MM.1S (cell line): ENCODE results near the gene LNX2.
"Not testable (repeated sequence)": the region's sequence is repeated elsewhere in the genome, so short reads cannot be mapped to it uniquely, and the experiment has no call there.

Source experiments
- DNase-seq: peaks from one replicate; pipeline ENCODE4 v3.0.0-alpha.2; 2015
- H2AFZ ChIP-seq: fragments of 300-600 bp; sonication (generic); 2 replicates; pipeline ENCODE4 v1.6.0; 2016; ENCODE audit warnings: antibody characterized with exemption, low read length
- H3F3A ChIP-seq: fragments of 300-600 bp; sonication (generic); 2 replicates; pipeline ENCODE4 v1.6.1; 2016; ENCODE audit warnings: mild to moderate bottlenecking, antibody characterized with exemption, low read length, moderate library complexity, mixed read lengths; ENCODE audit not compliant: insufficient read depth
- H3K27ac ChIP-seq: fragments of 300-600 bp; sonication (generic); 2 replicates; pipeline ENCODE4 v1.5.1; 2016; ENCODE audit warnings: mild to moderate bottlenecking, low read length
- H3K27me3 ChIP-seq: fragments of 300-600 bp; sonication (generic); replicated peaks from 2 replicates; pipeline ENCODE4 v1.6.0; 2016; ENCODE audit warnings: low read length; ENCODE audit not compliant: insufficient read depth
- H3K36me3 ChIP-seq: fragments of 300-600 bp; sonication (generic); replicated peaks from 2 replicates; pipeline ENCODE4 v1.6.1; 2016; ENCODE audit warnings: mild to moderate bottlenecking, low read length, mixed read lengths; ENCODE audit not compliant: insufficient read depth
- H3K4me1 ChIP-seq: fragments of 300-600 bp; sonication (generic); 2 replicates; pipeline ENCODE4 v1.6.1; 2016; ENCODE audit warnings: low read length, mixed read lengths
- H3K4me2 ChIP-seq: fragments of 300-600 bp; sonication (generic); 2 replicates; pipeline ENCODE4 v1.6.0; 2016; ENCODE audit warnings: low read depth, low read length
- H3K4me3 ChIP-seq: fragments of 300-600 bp; sonication (generic); 2 replicates; pipeline ENCODE4 v1.5.1; 2016; ENCODE audit warnings: low read length, mixed read lengths
- H3K79me2 ChIP-seq: fragments of 300-600 bp; sonication (generic); 2 replicates; pipeline ENCODE4 v1.6.1; 2016; ENCODE audit warnings: mixed run types, low read length, mixed read lengths
- H3K9ac ChIP-seq: fragments of 300-600 bp; sonication (generic); 2 replicates; pipeline ENCODE4 v1.6.1; 2016; ENCODE audit warnings: low read length, mixed read lengths
- H3K9me2 ChIP-seq: fragments of 300-600 bp; sonication (generic); replicated peaks from 2 replicates; pipeline ENCODE4 v1.6.1; 2016; ENCODE audit warnings: mild to moderate bottlenecking, low read length, mixed read lengths; ENCODE audit not compliant: insufficient read depth
- H3K9me3 ChIP-seq: fragments of 300-600 bp; sonication (generic); replicated peaks from 2 replicates; pipeline ENCODE4 v1.6.1; 2016; ENCODE audit warnings: mild to moderate bottlenecking, low read length, mixed read lengths; ENCODE audit not compliant: insufficient read depth
- H4K20me1 ChIP-seq: fragments of 300-600 bp; sonication (generic); 2 replicates; pipeline ENCODE4 v1.6.1; 2016; ENCODE audit warnings: mild to moderate bottlenecking, low read length, moderate library complexity, mixed read lengths; ENCODE audit not compliant: insufficient read depth
- EZH2 ChIP-seq: fragments of 300-600 bp; sonication (generic); optimal IDR thresholded peaks from 2 replicates; pipeline ENCODE3; 2017; ENCODE audit warnings: low read depth, mild to moderate bottlenecking, antibody characterized with exemption, low read length, mixed read lengths
- EZH2phosphoT487 ChIP-seq: fragments of 300-600 bp; sonication (generic); IDR thresholded peaks from 2 replicates; pipeline ENCODE4 v1.6.1; 2018; ENCODE audit warnings: antibody characterized with exemption, low read length
- TF ChIP-seq, protein P1 (sequence below): fragments of 300-600 bp; sonication (generic); IDR thresholded peaks from 2 replicates; pipeline ENCODE4 v1.5.1; 2016; ENCODE audit warnings: antibody characterized with exemption, low read length, mixed read lengths

The LNX2 gene

GRCh38 chr13:27632648-27633047 is 12.3 kb upstream of the LNX2 start:
- DNase-seq = no peak
- H3K4me3 ChIP-seq = no peak overlapping the region
- H3K79me2 ChIP-seq = peaks cover 80% of the 10 kb centered on the region
- no peak overlapping the region for H3K27ac ChIP-seq
- H2AFZ ChIP-seq = no peak overlapping the region
- no peak overlapping the region for H3K9ac ChIP-seq
- H3K9me3 ChIP-seq = no peaks in the 10 kb centered on the region
- H3K27me3 ChIP-seq = no peaks in the 10 kb centered on the region
- TF ChIP-seq EZH2 = no peak
- TF ChIP-seq, protein P1, sequence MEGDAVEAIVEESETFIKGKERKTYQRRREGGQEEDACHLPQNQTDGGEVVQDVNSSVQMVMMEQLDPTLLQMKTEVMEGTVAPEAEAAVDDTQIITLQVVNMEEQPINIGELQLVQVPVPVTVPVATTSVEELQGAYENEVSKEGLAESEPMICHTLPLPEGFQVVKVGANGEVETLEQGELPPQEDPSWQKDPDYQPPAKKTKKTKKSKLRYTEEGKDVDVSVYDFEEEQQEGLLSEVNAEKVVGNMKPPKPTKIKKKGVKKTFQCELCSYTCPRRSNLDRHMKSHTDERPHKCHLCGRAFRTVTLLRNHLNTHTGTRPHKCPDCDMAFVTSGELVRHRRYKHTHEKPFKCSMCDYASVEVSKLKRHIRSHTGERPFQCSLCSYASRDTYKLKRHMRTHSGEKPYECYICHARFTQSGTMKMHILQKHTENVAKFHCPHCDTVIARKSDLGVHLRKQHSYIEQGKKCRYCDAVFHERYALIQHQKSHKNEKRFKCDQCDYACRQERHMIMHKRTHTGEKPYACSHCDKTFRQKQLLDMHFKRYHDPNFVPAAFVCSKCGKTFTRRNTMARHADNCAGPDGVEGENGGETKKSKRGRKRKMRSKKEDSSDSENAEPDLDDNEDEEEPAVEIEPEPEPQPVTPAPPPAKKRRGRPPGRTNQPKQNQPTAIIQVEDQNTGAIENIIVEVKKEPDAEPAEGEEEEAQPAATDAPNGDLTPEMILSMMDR = no peak
- no peak for TF ChIP-seq EZH2phosphoT487
- no peaks in the 10 kb centered on the region for H3F3A ChIP-seq
- no peaks in the 10 kb centered on the region for H3K4me1 ChIP-seq
- H3K9me2 ChIP-seq = no peaks in the 10 kb centered on the region
- H4K20me1 ChIP-seq = no peaks in the 10 kb centered on the region
- no peak overlapping the region for H3K4me2 ChIP-seq
- no peaks in the 10 kb centered on the region for H3K36me3 ChIP-seq

- Histone ChIP-seq H4K20me1 (no peaks in the 10 kb centered on the region), H3K9me2 (no peaks in the 10 kb centered on the region), H3F3A (no peaks in the 10 kb centered on the region), H3K9me3 (no peaks in the 10 kb centered on the region), H3K4me2 (no peak overlapping the region), H3K36me3 (no peaks in the 10 kb centered on the region), H3K4me3 (no peak overlapping the region), H2AFZ (no peak overlapping the region), H3K27me3 (no peaks in the 10 kb centered on the region), H3K79me2 (peaks cover 83% of the 10 kb centered on the region), H3K4me1 (no peaks in the 10 kb centered on the region), H3K9ac (no peak overlapping the region), H3K27ac (no peak overlapping the region)
- TF ChIP-seq, protein P1 = no peak
- no peak for TF ChIP-seq EZH2
- TF ChIP-seq EZH2phosphoT487 = no peak
- DNase-seq = no peak
These were observed 11.9 kb upstream of the LNX2 start for GRCh38 chr13:27632214-27632613.

DNA sequence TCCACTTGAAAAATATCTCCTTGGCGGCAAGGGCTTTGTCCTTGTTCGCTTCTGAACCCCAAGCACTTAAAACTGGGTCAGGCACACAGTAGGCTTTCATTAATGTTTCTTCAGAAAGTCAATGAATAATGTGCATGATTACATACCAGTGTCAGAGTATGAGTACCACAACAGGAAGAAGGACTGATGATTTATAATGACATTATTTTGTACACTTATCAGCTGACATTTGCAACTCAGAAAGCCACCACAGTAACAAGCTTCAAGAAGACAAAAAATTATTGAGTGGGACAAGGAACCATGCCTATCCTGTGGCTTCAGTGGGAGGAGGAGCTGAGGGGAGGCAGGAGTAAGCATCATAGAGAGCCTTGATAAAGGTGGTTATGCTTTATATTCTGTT is 11.3 kb upstream of the LNX2 start:
- no peaks in the 10 kb centered on the region for H3K4me1 ChIP-seq
- no peak overlapping the region for H2AFZ ChIP-seq
- no peaks in the 10 kb centered on the region for H3K9me3 ChIP-seq
- H3K27me3 ChIP-seq = no peaks in the 10 kb centered on the region
- no peaks in the 10 kb centered on the region for H3F3A ChIP-seq
- H3K9me2 ChIP-seq = no peaks in the 10 kb centered on the region
- no peak overlapping the region for H3K4me2 ChIP-seq
- H3K27ac ChIP-seq = no peak overlapping the region
- H4K20me1 ChIP-seq = no peaks in the 10 kb centered on the region
- TF ChIP-seq EZH2 (no peak), EZH2phosphoT487 (no peak)
- TF ChIP-seq, protein P1 = no peak
- peaks cover 82% of the 10 kb centered on the region for H3K79me2 ChIP-seq
- no peaks in the 10 kb centered on the region for H3K36me3 ChIP-seq
- H3K4me3 ChIP-seq = no peak overlapping the region
- no peak for DNase-seq
- H3K9ac ChIP-seq = no peak overlapping the region

DNA sequence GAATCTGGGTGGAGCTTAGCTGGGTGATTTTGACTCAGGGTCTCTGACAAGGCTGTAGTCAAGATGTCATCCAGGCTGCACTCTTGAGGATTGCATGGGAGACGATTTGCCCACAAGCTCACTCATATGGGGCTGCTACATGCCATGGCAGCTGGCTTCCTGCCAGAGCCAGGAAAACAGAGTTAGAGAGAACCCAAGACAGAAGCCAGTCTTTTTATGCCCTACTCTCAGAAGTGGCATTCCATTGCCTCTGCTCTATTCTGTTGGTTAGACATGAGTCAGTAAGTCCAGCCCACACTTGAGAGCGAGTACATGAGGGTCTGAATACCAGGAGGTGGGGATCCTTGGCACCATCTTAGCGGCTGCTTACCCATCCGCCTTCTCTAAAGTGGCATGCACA is 10.8 kb upstream of the LNX2 start:
- Histone ChIP-seq H2AFZ (no peak overlapping the region), H3K9me3 (no peaks in the 10 kb centered on the region), H3K27me3 (no peaks in the 10 kb centered on the region), H3K79me2 (peaks cover 85% of the 10 kb centered on the region), H3K9ac (no peak overlapping the region), H3K36me3 (no peaks in the 10 kb centered on the region), H3K9me2 (no peaks in the 10 kb centered on the region), H3K4me2 (no peak overlapping the region), H4K20me1 (no peaks in the 10 kb centered on the region), H3K27ac (no peak overlapping the region), H3F3A (no peaks in the 10 kb centered on the region), H3K4me3 (no peak overlapping the region), H3K4me1 (no peaks in the 10 kb centered on the region)
- no peak for TF ChIP-seq EZH2phosphoT487
- TF ChIP-seq EZH2 = no peak
- TF ChIP-seq, protein P1 = no peak
- no peak for DNase-seq

- H3K9ac ChIP-seq, H3F3A ChIP-seq, H2AFZ ChIP-seq, H3K9me3 ChIP-seq, H3K4me1 ChIP-seq, H3K27me3 ChIP-seq, H3K4me2 ChIP-seq, H3K4me3 ChIP-seq, DNase-seq, H4K20me1 ChIP-seq, H3K27ac ChIP-seq, H3K36me3 ChIP-seq, H3K9me2 ChIP-seq: not testable (repeated sequence)
- H3K79me2 ChIP-seq = peaks cover 94% of the 10 kb centered on the region
These were observed 8.4 kb upstream of the LNX2 start for GRCh38 chr13:27628766-27629165.
